BE2C (cell line): ENCODE results near the gene RPRD1A.

Experiments
- DNase-seq: peaks from one replicate; pipeline ENCODE4 v3.0.0-alpha.2; 2020
- H3K27me3 ChIP-seq: fragments of 250-450 bp; sonication (Bioruptor Pico); 2 replicates; pipeline ENCODE4 v1.5.1; 2020; ENCODE audit warnings: mild to moderate bottlenecking
- H3K36me3 ChIP-seq: fragments of 250-450 bp; sonication (Bioruptor Pico); 2 replicates; pipeline ENCODE4 v1.5.1; 2020; ENCODE audit warnings: mild to moderate bottlenecking
- H3K4me1 ChIP-seq: fragments of 250-450 bp; sonication (Bioruptor Pico); 2 replicates; pipeline ENCODE4 v1.5.1; 2020
- H3K4me3 ChIP-seq: 2 replicates; pipeline ENCODE4 v1.5.1; 2011; ENCODE audit warnings: low read depth, low read length
- H3K9me3 ChIP-seq: fragments of 250-450 bp; sonication (Bioruptor Pico); 2 replicates; pipeline ENCODE4 v1.5.1; 2020
- CTCF ChIP-seq: IDR thresholded peaks from 2 replicates; pipeline ENCODE4 v1.5.1; 2012; ENCODE audit warnings: mild to moderate bottlenecking, low read depth, low read length

RPRD1A gene

GRCh38 chr18:35964319-35964718, 103.0 kb downstream of the RPRD1A start:
- Histone ChIP-seq H3K4me1 (no peaks in the 10 kb centered on the region), H3K36me3 (no peaks in the 10 kb centered on the region), H3K4me3 (no peak overlapping the region), H3K9me3 (no peaks in the 10 kb centered on the region), H3K27me3 (no peaks in the 10 kb centered on the region)
- no peak for DNase-seq
- TF ChIP-seq CTCF = no peak

- Histone ChIP-seq H3K27me3 (no peaks in the 10 kb centered on the region), H3K36me3 (no peaks in the 10 kb centered on the region), H3K4me3 (no peak overlapping the region), H3K9me3 (no peaks in the 10 kb centered on the region), H3K4me1 (no peaks in the 10 kb centered on the region)
- DNase-seq = no peak
- TF ChIP-seq CTCF = no peak
These were observed 105.0 kb downstream of the RPRD1A start for GRCh38 chr18:35962320-35962719.

- no peaks in the 10 kb centered on the region for H3K9me3 ChIP-seq
- no peak for TF ChIP-seq CTCF
- no peak for DNase-seq
- no peaks in the 10 kb centered on the region for H3K4me1 ChIP-seq
- no peak overlapping the region for H3K4me3 ChIP-seq
- no peaks in the 10 kb centered on the region for H3K36me3 ChIP-seq
- H3K27me3 ChIP-seq = no peaks in the 10 kb centered on the region
These were observed 111.1 kb downstream of the RPRD1A start for GRCh38 chr18:35956226-35956625.

- H3K27me3 ChIP-seq = peaks cover 3% of the 10 kb centered on the region; the same call in 1 of the 2 replicates
- TF ChIP-seq CTCF = no peak
- H3K36me3 ChIP-seq = no peaks in the 10 kb centered on the region
- H3K9me3 ChIP-seq = no peaks in the 10 kb centered on the region
- DNase-seq = no peak
- no peaks in the 10 kb centered on the region for H3K4me1 ChIP-seq
- no peak overlapping the region for H3K4me3 ChIP-seq
These were observed 113.7 kb downstream of the RPRD1A start for GRCh38 chr18:35953688-35954087.

GRCh38 chr18:35950628-35950982, 116.8 kb downstream of the RPRD1A start:
- Histone ChIP-seq H3K4me3 (peak overlapping the region; percentile 56), H3K27me3 (peaks cover 3% of the 10 kb centered on the region; the same call in 1 of the 2 replicates), H3K36me3 (no peaks in the 10 kb centered on the region), H3K9me3 (no peaks in the 10 kb centered on the region), H3K4me1 (no peaks in the 10 kb centered on the region)
- no peak for DNase-seq
- no peak for TF ChIP-seq CTCF

- no peaks in the 10 kb centered on the region for H3K36me3 ChIP-seq
- peak overlapping the region; percentile 56 for H3K4me3 ChIP-seq
- peak; percentile 32 for DNase-seq
- no peaks in the 10 kb centered on the region for H3K9me3 ChIP-seq
- H3K4me1 ChIP-seq = no peaks in the 10 kb centered on the region
- peaks cover 3% of the 10 kb centered on the region; the same call in 1 of the 2 replicates for H3K27me3 ChIP-seq
- peak; percentile 68 for TF ChIP-seq CTCF
These were observed 117.3 kb downstream of the RPRD1A start for GRCh38 chr18:35949903-35950627.
